HG03097 (cell line): ENCODE data around the gene MAGOH.
A peak's percentile ranks its signal among the peaks of the same experiment; 100 is the strongest.
"Not testable (repeated sequence)": the region's sequence is repeated elsewhere in the genome, so short reads cannot be mapped to it uniquely, and the experiment has no call there.

ENCODE experiments used
- ATAC-seq: cut with Tn5 transposase; IDR thresholded peaks from one replicate; pipeline ENCODE4 v1.9.1; 2021; ENCODE audit not compliant: unreplicated experiment, low FRiP score

Gene MAGOH

GRCh38 chr1:53241828-53242227, 3.5 kb upstream of the MAGOH start:
- no peak for ATAC-seq

DNA sequence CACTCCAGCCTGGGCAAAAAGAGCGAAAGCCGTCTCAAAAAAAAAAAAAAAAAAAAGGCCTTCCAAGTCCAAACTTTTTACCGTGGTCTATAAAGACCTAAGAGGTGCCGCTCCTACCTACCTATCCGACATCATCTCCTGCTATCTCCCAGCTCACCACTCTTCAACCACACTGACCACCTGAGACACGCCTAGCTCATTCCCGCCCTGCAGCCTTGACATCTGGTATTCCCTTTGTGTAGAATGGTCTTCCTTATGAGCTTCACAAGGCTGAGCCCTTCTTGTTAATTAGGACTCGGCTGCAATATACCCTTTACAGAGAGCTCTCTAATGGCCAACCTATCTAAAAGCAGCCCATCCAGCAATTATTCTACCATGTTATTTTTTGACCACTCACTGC, 680 bp downstream of the MAGOH start:
- ATAC-seq = no peak

- ATAC-seq = no peak
Measured at GRCh38 chr1:53220962-53221286, 17.4 kb downstream of the MAGOH start.

- ATAC-seq = peak; percentile 93
Measured at GRCh38 chr1:53220171-53220961, 18.0 kb downstream of the MAGOH start, which contains the start of gene CZIB. Gene CZIB (minus strand): TSS chr1:53220634. CDS start chr1:53220575, 59 bp downstream.

GRCh38 chr1:53219711-53220110, 18.6 kb downstream of the MAGOH start:
- no peak for ATAC-seq

- ATAC-seq = no peak
Measured at GRCh38 chr1:53218201-53218600, 20.1 kb downstream of the MAGOH start.

DNA sequence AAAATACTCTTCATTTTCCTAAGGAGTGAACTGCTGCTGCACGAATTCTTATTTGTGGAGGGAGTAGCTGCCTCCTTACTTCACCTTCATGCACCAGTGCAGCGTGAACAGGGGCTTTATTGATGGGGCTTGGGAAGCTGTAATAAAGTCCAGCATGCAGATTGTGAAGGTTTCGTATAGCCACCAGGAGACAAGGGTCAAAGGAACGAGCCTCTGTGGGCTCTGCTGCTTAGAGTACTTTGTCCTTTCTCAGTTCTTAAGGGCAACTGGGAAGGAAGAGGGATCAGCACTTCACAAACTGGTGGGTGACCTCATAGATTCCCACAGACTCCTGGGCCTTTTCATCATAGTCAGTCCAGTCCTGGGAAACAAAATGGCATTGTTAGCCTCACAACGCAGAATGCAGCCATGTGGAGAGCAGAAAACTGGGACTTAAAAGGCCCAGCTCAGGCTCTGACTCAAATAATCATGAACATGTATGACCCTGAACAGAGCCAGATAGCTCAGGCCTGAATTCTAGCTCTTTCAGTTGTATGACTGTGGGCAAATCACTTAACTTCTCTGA, 23.9 kb downstream of the MAGOH start:
- ATAC-seq = no peak

- ATAC-seq = no peak
Measured at GRCh38 chr1:53210954-53211353, 27.4 kb downstream of the MAGOH start.

- ATAC-seq = no peak
Measured at GRCh38 chr1:53210352-53210751, 28.0 kb downstream of the MAGOH start.

DNA sequence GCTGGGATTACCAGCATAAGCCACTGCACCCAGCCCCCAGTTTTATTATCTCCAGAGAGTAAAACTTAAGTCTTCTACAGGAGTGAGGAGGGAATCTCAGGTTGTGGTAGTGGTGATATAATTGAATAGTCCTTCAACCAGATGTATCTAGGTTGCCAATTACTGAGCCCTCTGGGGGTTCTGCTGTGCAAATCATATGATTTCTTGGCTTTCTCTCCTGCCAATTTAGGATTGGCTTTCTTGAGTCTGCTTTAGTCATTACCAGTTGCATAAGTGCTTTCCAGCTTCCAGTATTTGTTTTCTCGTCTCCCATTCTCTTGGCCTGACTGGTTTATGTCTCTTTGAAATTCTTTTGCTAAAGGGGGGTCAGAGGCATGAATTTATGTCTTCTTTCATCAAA, 30.6 kb downstream of the MAGOH start:
- ATAC-seq = no peak

GRCh38 chr1:53206735-53207379, 31.5 kb downstream of the MAGOH start:
- ATAC-seq = no peak

- ATAC-seq = not testable (repeated sequence)
Measured at GRCh38 chr1:53206083-53206685, 32.1 kb downstream of the MAGOH start.

- ATAC-seq = not testable (repeated sequence)
Measured at GRCh38 chr1:53205496-53205895, 32.8 kb downstream of the MAGOH start.

- ATAC-seq = no peak
Measured at GRCh38 chr1:53203466-53203865, 34.9 kb downstream of the MAGOH start.

GRCh38 chr1:53198241-53198651, 40.1 kb downstream of the MAGOH start:
- ATAC-seq = no peak

- no peak for ATAC-seq
Measured at GRCh38 chr1:53197291-53198200, 40.8 kb downstream of the MAGOH start.

GRCh38 chr1:53196485-53197290, 41.6 kb downstream of the MAGOH start, which contains the start of gene CPT2:
Gene CPT2 (plus strand): TSS chr1:53196824. CDS start chr1:53196944, 120 bp downstream.
- peak; percentile 93 for ATAC-seq

- ATAC-seq = no peak
Measured at GRCh38 chr1:53196017-53196484, 42.3 kb downstream of the MAGOH start.

GRCh38 chr1:53195246-53196016, 42.9 kb downstream of the MAGOH start:
- no peak for ATAC-seq
